ENCODE results near the gene LPIN3.

LPIN3 gene

GRCh38 chr20:41320976-41321375 lies 19.6 kb upstream of the LPIN3 start:
- DNase-seq, result peak; percentile 46

DNA sequence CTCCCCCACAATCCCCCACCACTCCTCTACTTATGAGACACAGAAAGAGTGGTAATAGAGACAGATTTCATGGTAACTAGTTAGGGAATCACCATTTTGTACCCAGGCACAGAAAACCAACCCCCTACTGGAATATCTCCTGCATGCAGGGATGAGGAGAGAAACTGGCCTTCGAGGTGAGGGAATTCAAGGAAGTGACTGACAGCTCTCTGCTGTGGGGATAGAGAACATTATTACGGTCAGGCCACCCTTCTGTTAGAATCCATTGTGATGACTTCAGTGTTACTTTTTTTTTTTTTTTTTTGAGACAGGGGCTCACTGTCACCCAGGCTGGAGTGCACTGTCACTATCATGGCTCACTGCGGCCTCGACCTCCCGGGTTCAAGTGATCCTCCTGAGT lies 13.4 kb upstream of the LPIN3 start:
- DNase-seq, result no peak

- peak; percentile 77 for DNase-seq
Observed at GRCh38 chr20:41329435-41330342, 10.9 kb upstream of the LPIN3 start.

DNA sequence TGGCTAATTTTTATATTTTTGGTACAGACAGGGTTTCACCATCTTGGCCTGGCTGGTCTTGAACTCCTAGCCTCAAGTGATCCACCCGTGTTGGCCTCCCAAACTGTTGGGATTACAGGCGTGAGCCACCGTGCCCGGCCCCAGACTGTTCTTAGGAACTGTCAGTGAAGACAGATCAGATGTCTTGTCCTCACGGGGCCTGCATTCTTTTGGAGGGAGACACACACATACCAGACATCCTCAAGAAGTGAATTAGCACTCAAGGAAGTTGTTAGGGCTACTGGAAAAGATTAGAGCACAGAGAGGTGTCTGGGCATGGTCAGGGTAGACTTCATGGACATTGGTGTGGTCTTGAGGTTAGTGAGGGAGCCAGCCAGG lies 10.3 kb upstream of the LPIN3 start:
- no peak for DNase-seq

DNA sequence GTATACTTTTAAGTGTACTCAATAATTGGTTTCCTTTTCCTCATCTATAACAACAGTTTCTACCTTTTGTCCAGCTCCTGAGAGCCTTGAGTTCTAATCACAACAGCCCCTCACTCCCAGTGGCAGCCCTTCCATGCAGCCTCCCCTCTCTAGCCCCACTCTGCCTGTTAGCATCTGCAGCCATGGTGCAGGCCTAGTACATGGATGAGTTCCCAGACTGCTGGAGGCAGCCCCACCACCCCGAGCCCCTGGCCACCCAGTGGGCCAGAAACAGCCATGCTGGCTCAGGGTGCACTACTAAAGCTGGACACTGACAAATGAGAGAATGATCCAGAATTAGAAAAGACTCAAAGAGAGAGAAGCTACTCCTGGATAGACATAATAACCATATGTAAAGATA lies 9.7 kb upstream of the LPIN3 start:
- no peak for DNase-seq

GRCh38 chr20:41331731-41332130 lies 8.9 kb upstream of the LPIN3 start:
- DNase-seq, result no peak

- DNase-seq, result no peak
Observed at GRCh38 chr20:41334036-41334435, 6.6 kb upstream of the LPIN3 start.

- no peak for DNase-seq
Observed at GRCh38 chr20:41334443-41335421, 5.9 kb upstream of the LPIN3 start.

- DNase-seq, result no peak
Observed at GRCh38 chr20:41335591-41335990, 5.0 kb upstream of the LPIN3 start.

- DNase-seq, result no peak
Observed at GRCh38 chr20:41336711-41337492, 3.7 kb upstream of the LPIN3 start.

DNA sequence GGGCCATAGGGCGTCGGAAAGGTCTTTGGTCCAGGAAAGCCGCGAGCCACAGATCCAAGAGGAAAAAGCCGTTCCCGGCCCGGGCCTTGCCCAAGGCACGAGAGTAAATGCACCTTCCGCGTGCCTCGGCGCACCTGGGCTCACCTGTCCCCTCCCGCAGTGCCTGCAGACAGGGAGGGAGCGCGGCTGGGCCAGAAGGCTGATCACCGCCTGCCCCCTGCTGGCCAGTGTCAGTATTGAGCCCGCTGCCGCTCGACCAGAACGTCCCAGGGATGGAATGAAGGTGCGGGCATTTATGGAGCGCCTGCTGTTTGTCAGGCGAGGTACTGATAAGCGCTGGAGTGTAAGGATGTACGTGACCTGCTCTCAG lies 679 bp upstream of the LPIN3 start:
- peak; percentile 84 for DNase-seq

GRCh38 chr20:41342474-41343464 lies 2.1 kb downstream of the LPIN3 start:
- DNase-seq, result no peak

- DNase-seq, result no peak
Observed at GRCh38 chr20:41344477-41344876, 3.9 kb downstream of the LPIN3 start.

GRCh38 chr20:41344938-41345728 lies 4.5 kb downstream of the LPIN3 start:
- no peak for DNase-seq

DNA sequence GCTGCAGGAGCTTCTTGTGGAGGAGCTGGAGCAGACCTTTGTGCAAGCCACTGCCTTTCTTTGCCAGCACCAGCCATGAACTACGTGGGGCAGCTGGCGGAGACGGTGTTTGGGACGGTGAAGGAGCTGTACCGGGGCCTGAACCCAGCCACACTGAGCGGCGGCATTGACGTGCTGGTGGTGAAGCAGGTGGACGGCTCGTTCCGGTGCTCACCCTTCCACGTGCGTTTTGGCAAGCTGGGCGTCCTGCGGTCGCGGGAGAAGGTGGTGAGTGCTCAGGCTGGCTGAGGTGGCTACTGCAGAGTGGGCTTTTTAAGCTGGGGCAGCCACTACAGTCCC lies 5.1 kb downstream of the LPIN3 start:
- DNase-seq, result no peak

DNA sequence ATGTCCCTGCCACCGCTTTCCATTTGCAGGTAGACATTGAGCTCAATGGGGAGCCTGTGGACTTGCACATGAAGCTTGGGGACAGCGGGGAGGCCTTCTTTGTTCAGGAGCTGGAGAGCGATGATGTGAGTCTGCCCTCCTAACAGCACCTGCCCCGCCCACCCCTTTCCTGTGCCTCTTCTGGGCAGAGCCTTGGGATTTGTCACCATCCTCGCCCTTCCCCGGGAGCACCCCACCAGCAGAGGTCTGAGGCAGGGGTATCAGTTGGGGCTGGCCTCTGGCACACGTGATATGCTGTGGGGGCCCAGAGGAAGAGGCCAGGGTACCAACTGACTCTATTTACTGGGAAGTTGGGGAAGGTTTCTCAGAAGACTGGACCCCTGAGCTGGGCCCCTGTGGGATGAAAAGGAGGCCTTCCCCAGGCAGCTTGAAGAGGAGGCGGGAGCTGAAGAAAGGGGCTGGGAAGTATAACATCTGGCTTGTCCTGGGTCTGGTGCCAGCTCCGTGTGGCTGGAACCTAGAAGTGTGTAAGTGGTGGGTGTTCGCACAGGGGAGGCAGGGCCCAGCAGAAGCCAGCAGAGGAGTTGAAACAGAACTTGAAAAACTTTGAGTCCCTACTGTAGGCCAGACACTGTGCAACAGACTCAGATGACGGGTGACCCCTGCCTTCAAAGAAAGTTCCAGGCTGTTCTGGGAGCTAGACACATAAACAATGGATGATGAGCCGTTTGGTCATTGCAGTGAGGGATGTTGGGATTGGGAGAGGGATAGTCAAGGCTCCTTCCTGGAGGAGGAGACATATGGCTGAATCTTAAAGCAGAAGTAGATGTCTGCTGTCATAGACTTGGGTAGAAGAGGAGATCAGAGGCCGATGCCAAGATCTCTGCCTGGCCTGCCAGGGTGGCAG lies 7.2 kb downstream of the LPIN3 start:
- DNase-seq, result no peak

- no peak for DNase-seq
Observed at GRCh38 chr20:41348430-41349172, 8.0 kb downstream of the LPIN3 start.

DNA sequence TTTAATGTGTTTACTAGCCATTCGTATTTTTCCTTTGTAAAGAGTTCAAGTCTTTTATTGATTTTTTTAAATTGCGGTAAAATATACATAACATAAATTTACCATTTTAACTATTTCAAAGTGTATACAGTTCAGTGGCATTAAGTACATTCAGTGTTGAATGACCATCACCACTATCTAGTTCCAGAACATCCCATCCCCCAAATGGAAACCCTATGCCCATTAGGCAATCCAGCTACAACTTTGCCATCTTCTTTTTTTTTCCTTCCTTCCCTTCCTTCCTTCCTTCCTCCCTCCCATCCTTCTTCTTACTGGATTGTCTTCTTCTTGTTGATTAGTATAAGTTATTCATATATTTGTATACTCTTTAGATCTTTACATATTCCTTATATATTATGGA lies 8.6 kb downstream of the LPIN3 start:
- no peak for DNase-seq

- DNase-seq, result no peak
Observed at GRCh38 chr20:41349943-41350342, 9.3 kb downstream of the LPIN3 start.
